Astrocyte (in vitro differentiated cells and primary cell): ENCODE measurements around the gene ERMAP.

ENCODE experiments used
- EZH2 ChIP-seq: IDR thresholded peaks from 2 replicates; pipeline ENCODE4 v1.6.1; 2012; ENCODE audit warnings: mild to moderate bottlenecking, low read length, inconsistent platforms; ENCODE audit not compliant: insufficient read depth
- TF ChIP-seq, protein P1 (sequence below): IDR thresholded peaks from 2 replicates; pipeline ENCODE4 v1.5.1; 2011; ENCODE audit warnings: low read depth, mild to moderate bottlenecking, inconsistent platforms, low read length, moderate library complexity; ENCODE audit not compliant: insufficient read depth

DNA sequence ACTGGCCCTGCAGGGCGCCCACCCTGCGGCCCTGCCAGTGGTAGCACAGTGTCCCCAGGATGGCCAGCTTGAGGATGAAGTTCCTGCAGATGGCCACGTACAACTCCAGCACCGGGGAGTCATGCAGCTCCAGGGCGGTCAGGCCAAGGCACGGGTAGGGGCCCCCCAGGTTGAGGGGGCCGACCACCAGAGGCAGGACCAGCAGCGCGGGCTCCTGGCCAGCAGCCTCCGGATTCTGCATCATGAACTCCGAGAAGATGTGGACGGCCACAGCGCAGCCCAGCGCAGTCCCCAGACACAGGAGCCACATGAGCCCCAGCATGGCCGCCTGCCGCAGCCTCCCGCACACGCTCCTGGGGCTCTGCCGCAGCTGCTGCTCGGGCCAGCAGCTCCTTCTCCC lies 70.4 kb downstream of the ERMAP start:
- TF ChIP-seq, protein P1, sequence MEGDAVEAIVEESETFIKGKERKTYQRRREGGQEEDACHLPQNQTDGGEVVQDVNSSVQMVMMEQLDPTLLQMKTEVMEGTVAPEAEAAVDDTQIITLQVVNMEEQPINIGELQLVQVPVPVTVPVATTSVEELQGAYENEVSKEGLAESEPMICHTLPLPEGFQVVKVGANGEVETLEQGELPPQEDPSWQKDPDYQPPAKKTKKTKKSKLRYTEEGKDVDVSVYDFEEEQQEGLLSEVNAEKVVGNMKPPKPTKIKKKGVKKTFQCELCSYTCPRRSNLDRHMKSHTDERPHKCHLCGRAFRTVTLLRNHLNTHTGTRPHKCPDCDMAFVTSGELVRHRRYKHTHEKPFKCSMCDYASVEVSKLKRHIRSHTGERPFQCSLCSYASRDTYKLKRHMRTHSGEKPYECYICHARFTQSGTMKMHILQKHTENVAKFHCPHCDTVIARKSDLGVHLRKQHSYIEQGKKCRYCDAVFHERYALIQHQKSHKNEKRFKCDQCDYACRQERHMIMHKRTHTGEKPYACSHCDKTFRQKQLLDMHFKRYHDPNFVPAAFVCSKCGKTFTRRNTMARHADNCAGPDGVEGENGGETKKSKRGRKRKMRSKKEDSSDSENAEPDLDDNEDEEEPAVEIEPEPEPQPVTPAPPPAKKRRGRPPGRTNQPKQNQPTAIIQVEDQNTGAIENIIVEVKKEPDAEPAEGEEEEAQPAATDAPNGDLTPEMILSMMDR: no peak
- no peak for TF ChIP-seq EZH2
